Neural cell (in vitro differentiated cells): ENCODE data around the gene IQGAP2. TPM values are rescaled to one million over a fixed set of nuclear protein-coding genes. Genes with fewer than 3 reads are reported as not detected.

Experiments
- H2AFZ ChIP-seq: fragments of 200-600, 300-800 bp; sonication (generic), shearing (Covaris generic); 2 replicates; pipeline ENCODE4 v1.6.0; 2014; ENCODE audit warnings: low read depth, mild to moderate bottlenecking, antibody characterized with exemption, low read length, moderate library complexity
- H3F3A ChIP-seq: fragments of 200-600 bp; shearing (Covaris generic); 2 replicates; pipeline ENCODE4 v1.6.1; 2016; ENCODE audit warnings: mild to moderate bottlenecking, moderate library complexity, mixed read lengths, antibody characterized with exemption, low read length; ENCODE audit not compliant: insufficient read depth, poor library complexity, severe bottlenecking
- H3K27ac ChIP-seq: fragments of 200-600, 300-800 bp; sonication (generic), shearing (Covaris generic); 2 replicates; pipeline ENCODE4 v1.5.1; 2014; ENCODE audit warnings: mild to moderate bottlenecking, low read length, moderate library complexity
- H3K27me3 ChIP-seq: fragments of 300-800, 200-600 bp; sonication (generic), shearing (Covaris generic); 2 replicates; pipeline ENCODE4 v1.6.0; 2014; ENCODE audit warnings: mild to moderate bottlenecking, low read depth, low read length, moderate library complexity; ENCODE audit not compliant: insufficient read depth
- H3K36me3 ChIP-seq: fragments of 300-800, 200-600 bp; sonication (generic), shearing (Covaris generic); 2 replicates; pipeline ENCODE4 v1.5.1; 2014; ENCODE audit warnings: mild to moderate bottlenecking, antibody characterized with exemption, low read length, moderate library complexity; ENCODE audit not compliant: insufficient read depth
- H3K4me2 ChIP-seq: fragments of 300-800, 200-600 bp; sonication (generic), shearing (Covaris generic); 2 replicates; pipeline ENCODE4 v1.6.0; 2014; ENCODE audit warnings: mild to moderate bottlenecking, low read length
- H3K4me3 ChIP-seq: fragments of 300-800, 200-600 bp; sonication (generic), shearing (Covaris generic); 2 replicates; pipeline ENCODE4 v1.5.1; 2014; ENCODE audit warnings: mild to moderate bottlenecking, low read length, moderate library complexity
- H3K79me2 ChIP-seq: fragments of 200-600 bp; shearing (Covaris generic); replicated peaks from 2 replicates; pipeline ENCODE4 v1.6.0; 2014; ENCODE audit warnings: mild to moderate bottlenecking, low read length, moderate library complexity; ENCODE audit not compliant: insufficient read depth
- H3K9ac ChIP-seq: fragments of 300-800, 200-600 bp; sonication (generic), shearing (Covaris generic); 2 replicates; pipeline ENCODE4 v1.6.1; 2016; ENCODE audit warnings: mild to moderate bottlenecking, low read length, mixed read lengths
- H3K9me2 ChIP-seq: fragments of 200-600 bp; shearing (Covaris generic); 2 replicates; pipeline ENCODE4 v1.6.1; 2016; ENCODE audit warnings: mild to moderate bottlenecking, low read length, mixed read lengths; ENCODE audit not compliant: insufficient read depth
- H3K9me3 ChIP-seq: fragments of 200-600, 300-800 bp; sonication (generic), shearing (Covaris generic); 2 replicates; pipeline ENCODE4 v1.6.1; 2016; ENCODE audit warnings: mild to moderate bottlenecking, mixed run types, low read length, moderate library complexity, mixed read lengths
- H4K20me1 ChIP-seq: fragments of 200-600 bp; shearing (Covaris generic); 2 replicates; pipeline ENCODE4 v1.6.1; 2016; ENCODE audit warnings: mild to moderate bottlenecking, mixed run types; ENCODE audit not compliant: insufficient read depth
- CTCF ChIP-seq: fragments of 450-650 bp; IDR thresholded peaks from 2 replicates; pipeline ENCODE4 v1.5.1; 2014; ENCODE audit warnings: antibody characterized with exemption, mild to moderate bottlenecking, moderate library complexity; ENCODE audit not compliant: poor library complexity, severe bottlenecking
- EP300 ChIP-seq: fragments of 450-650 bp; conservative IDR thresholded peaks from 2 replicates; pipeline ENCODE4 v1.6.1; 2014; ENCODE audit warnings: antibody characterized with exemption, mild to moderate bottlenecking, moderate library complexity; ENCODE audit not compliant: poor library complexity, severe bottlenecking
- EZH2 ChIP-seq: fragments of 200-600, 300-800 bp; shearing (Covaris generic), sonication (generic); IDR thresholded peaks from 2 replicates; pipeline ENCODE4 v1.6.1; 2014; ENCODE audit warnings: antibody characterized with exemption, low read length, borderline replicate concordance, mild to moderate bottlenecking; ENCODE audit not compliant: insufficient read depth, poor library complexity, severe bottlenecking
- MXI1 ChIP-seq: fragments of 450-650 bp; conservative IDR thresholded peaks from 2 replicates; pipeline ENCODE4 v1.6.1; 2014; ENCODE audit warnings: antibody characterized with exemption, mild to moderate bottlenecking; ENCODE audit not compliant: poor library complexity, severe bottlenecking
- POLR2AphosphoS5 ChIP-seq: IDR thresholded peaks from 2 replicates; pipeline ENCODE4 v1.6.1; 2012
- RAD21 ChIP-seq: fragments of 450-650 bp; conservative IDR thresholded peaks from 2 replicates; pipeline ENCODE4 v1.6.1; 2014; ENCODE audit warnings: antibody characterized with exemption, mild to moderate bottlenecking, moderate library complexity
- REST ChIP-seq: IDR thresholded peaks from 2 replicates; pipeline ENCODE4 v1.6.1; 2012; ENCODE audit warnings: borderline replicate concordance
- SMC3 ChIP-seq: fragments of 450-650 bp; conservative IDR thresholded peaks from 2 replicates; pipeline ENCODE4 v1.6.1; 2014; ENCODE audit warnings: antibody characterized with exemption, mild to moderate bottlenecking, moderate library complexity; ENCODE audit not compliant: poor library complexity
- TAF1 ChIP-seq: IDR thresholded peaks from 2 replicates; pipeline ENCODE4 v1.6.1; 2012; ENCODE audit warnings: low read depth
- polyA plus RNA-seq: library from polyadenylated mRNA; depleted of rRNA; stranded (reverse); fragments of >200 nt; gene quantifications from 2 replicates; pipeline ENCODE4 v1.2.3, GENCODE V29; 2014

The IQGAP2 gene
- polyA plus RNA-seq, 1 donor from 2014 or later, result 5.2 TPM

- Histone ChIP-seq H3F3A (no peaks in the 10 kb centered on the region), H3K27me3 (no peaks in the 10 kb centered on the region), H3K4me3 (no peak overlapping the region), H3K9me2 (no peaks in the 10 kb centered on the region), H3K4me2 (no peak overlapping the region), H3K36me3 (no peaks in the 10 kb centered on the region), H4K20me1 (no peaks in the 10 kb centered on the region), H3K9ac (no peak overlapping the region), H2AFZ (no peak overlapping the region), H3K27ac (no peak overlapping the region), H3K9me3 (no peaks in the 10 kb centered on the region), H3K79me2 (no peaks in the 10 kb centered on the region)
- TF ChIP-seq SMC3 (no peak), RAD21 (no peak), MXI1 (no peak), REST (no peak), POLR2AphosphoS5 (no peak), TAF1 (no peak), CTCF (no peak), EZH2 (no peak), EP300 (no peak)
These were observed 167.1 kb downstream of the IQGAP2 start for GRCh38 chr5:76570153-76570552.

- no peaks in the 10 kb centered on the region for H3K9me3 ChIP-seq
- no peaks in the 10 kb centered on the region for H3K79me2 ChIP-seq
- no peak overlapping the region for H3K4me3 ChIP-seq
- H3K27ac ChIP-seq, result no peak overlapping the region
- no peaks in the 10 kb centered on the region for H3F3A ChIP-seq
- no peaks in the 10 kb centered on the region for H3K27me3 ChIP-seq
- TF ChIP-seq CTCF (no peak), TAF1 (no peak)
- H3K4me2 ChIP-seq, result no peak overlapping the region
- H3K36me3 ChIP-seq, result no peaks in the 10 kb centered on the region
- no peaks in the 10 kb centered on the region for H3K9me2 ChIP-seq
- H3K9ac ChIP-seq, result no peak overlapping the region
- H4K20me1 ChIP-seq, result no peaks in the 10 kb centered on the region
- no peak overlapping the region for H2AFZ ChIP-seq
These were observed 168.5 kb downstream of the IQGAP2 start for GRCh38 chr5:76571559-76571958.
